Esophagus muscularis mucosa (tissue), 3 donors: Measurements from ENCODE around the gene CD101.

ENCODE experiments used
- POLR2A ChIP-seq: fragments of 450-650 bp; IDR thresholded peaks from one replicate; pipeline ENCODE4 v1.6.1; 2017; ENCODE audit warnings: antibody characterized with exemption, moderate library complexity, mild to moderate bottlenecking, low read depth
- POLR2AphosphoS5 ChIP-seq, 2 donors: sonication (generic); formaldehyde crosslinking; IDR thresholded peaks; one replicate each; pipeline ENCODE4 v1.6.1; 2017; ENCODE audit warnings: antibody characterized with exemption in 2 of 2
- TF ChIP-seq, protein P1 (sequence below), 3 experiments: fragments of 200-600 bp in 2 of 3; fragments of 450-650 bp in 1 of 3; sonication (generic) in 2 of 3; IDR thresholded peaks; one replicate each; pipeline ENCODE4 v1.5.1; 2017 to 2019; ENCODE audit warnings: antibody characterized with exemption in 3 of 3, mild to moderate bottlenecking in 2 of 3, moderate library complexity in 1 of 3

DNA sequence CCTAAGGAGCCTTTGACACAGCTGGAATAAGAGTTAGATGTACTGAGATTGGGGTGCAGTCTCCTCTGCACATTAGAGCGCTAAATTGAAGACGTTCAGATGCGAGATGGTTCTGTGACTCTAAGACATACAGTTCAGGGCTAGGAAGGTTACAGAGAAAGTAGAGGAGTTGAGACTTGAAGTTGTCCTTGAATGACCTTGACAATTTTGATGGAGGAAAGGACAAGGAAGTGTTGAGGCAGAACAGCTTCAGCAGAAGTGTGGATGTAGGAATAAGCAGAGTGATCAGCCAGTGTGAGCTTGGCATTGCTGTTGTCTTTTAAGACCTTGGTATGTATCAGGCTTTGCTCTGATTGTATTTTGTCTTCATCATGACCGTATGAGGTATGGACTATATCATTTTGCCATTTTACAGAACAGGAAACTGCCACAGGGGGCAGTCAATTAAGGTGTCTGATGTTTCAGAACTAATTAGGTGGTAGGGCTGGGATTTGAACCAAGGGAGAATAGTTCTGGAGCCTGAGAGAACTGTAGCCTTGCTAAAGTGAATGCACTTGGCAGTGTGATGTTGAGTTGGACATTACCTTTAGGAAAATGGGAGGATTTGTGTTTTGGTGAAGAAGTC lies 67.8 kb downstream of the CD101 start:
- TF ChIP-seq POLR2AphosphoS5 (IDR thresholded peaks at IDR 0.05) (no peak), POLR2A (no peak)
- TF ChIP-seq, protein P1, sequence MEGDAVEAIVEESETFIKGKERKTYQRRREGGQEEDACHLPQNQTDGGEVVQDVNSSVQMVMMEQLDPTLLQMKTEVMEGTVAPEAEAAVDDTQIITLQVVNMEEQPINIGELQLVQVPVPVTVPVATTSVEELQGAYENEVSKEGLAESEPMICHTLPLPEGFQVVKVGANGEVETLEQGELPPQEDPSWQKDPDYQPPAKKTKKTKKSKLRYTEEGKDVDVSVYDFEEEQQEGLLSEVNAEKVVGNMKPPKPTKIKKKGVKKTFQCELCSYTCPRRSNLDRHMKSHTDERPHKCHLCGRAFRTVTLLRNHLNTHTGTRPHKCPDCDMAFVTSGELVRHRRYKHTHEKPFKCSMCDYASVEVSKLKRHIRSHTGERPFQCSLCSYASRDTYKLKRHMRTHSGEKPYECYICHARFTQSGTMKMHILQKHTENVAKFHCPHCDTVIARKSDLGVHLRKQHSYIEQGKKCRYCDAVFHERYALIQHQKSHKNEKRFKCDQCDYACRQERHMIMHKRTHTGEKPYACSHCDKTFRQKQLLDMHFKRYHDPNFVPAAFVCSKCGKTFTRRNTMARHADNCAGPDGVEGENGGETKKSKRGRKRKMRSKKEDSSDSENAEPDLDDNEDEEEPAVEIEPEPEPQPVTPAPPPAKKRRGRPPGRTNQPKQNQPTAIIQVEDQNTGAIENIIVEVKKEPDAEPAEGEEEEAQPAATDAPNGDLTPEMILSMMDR (IDR thresholded peaks at IDR 0.05): no peak
